BE2C (cell line): Measurements from ENCODE around the gene SDF2.

ENCODE experiments used
- DNase-seq: peaks from one replicate; pipeline ENCODE4 v3.0.0-alpha.2; 2020
- H3K27me3 ChIP-seq: fragments of 250-450 bp; sonication (Bioruptor Pico); 2 replicates; pipeline ENCODE4 v1.5.1; 2020; ENCODE audit warnings: mild to moderate bottlenecking
- H3K36me3 ChIP-seq: fragments of 250-450 bp; sonication (Bioruptor Pico); 2 replicates; pipeline ENCODE4 v1.5.1; 2020; ENCODE audit warnings: mild to moderate bottlenecking
- H3K4me1 ChIP-seq: fragments of 250-450 bp; sonication (Bioruptor Pico); 2 replicates; pipeline ENCODE4 v1.5.1; 2020
- H3K4me3 ChIP-seq: 2 replicates; pipeline ENCODE4 v1.5.1; 2011; ENCODE audit warnings: low read depth, low read length
- H3K9me3 ChIP-seq: fragments of 250-450 bp; sonication (Bioruptor Pico); 2 replicates; pipeline ENCODE4 v1.5.1; 2020
- CTCF ChIP-seq: IDR thresholded peaks from 2 replicates; pipeline ENCODE4 v1.5.1; 2012; ENCODE audit warnings: mild to moderate bottlenecking, low read depth, low read length

The SDF2 gene

GRCh38 chr17:28700830-28701492 is 39.3 kb upstream of the SDF2 start:
- no peaks in the 10 kb centered on the region for H3K27me3 ChIP-seq
- no peak overlapping the region for H3K4me3 ChIP-seq
- no peak for DNase-seq
- H3K9me3 ChIP-seq, result no peaks in the 10 kb centered on the region
- TF ChIP-seq CTCF, result no peak
- peaks cover 38% of the 10 kb centered on the region for H3K36me3 ChIP-seq
- H3K4me1 ChIP-seq, result no peaks in the 10 kb centered on the region

- no peak for TF ChIP-seq CTCF
- H3K4me3 ChIP-seq, result no peak overlapping the region
- H3K4me1 ChIP-seq, result no peaks in the 10 kb centered on the region
- no peaks in the 10 kb centered on the region for H3K9me3 ChIP-seq
- no peaks in the 10 kb centered on the region for H3K27me3 ChIP-seq
- H3K36me3 ChIP-seq, result peaks cover 41% of the 10 kb centered on the region
- DNase-seq, result no peak
Measured at GRCh38 chr17:28700278-28700677, 38.6 kb upstream of the SDF2 start.

- Histone ChIP-seq H3K4me1 (no peaks in the 10 kb centered on the region), H3K4me3 (no peak overlapping the region), H3K9me3 (no peaks in the 10 kb centered on the region), H3K27me3 (no peaks in the 10 kb centered on the region), H3K36me3 (peaks cover 49% of the 10 kb centered on the region)
- no peak for DNase-seq
- no peak for TF ChIP-seq CTCF
Measured at GRCh38 chr17:28698253-28698941, 36.7 kb upstream of the SDF2 start.

GRCh38 chr17:28693869-28694268 is 32.2 kb upstream of the SDF2 start:
- TF ChIP-seq CTCF, result no peak
- Histone ChIP-seq H3K4me3 (no peak overlapping the region), H3K36me3 (peaks cover 46% of the 10 kb centered on the region), H3K9me3 (no peaks in the 10 kb centered on the region), H3K4me1 (no peaks in the 10 kb centered on the region), H3K27me3 (no peaks in the 10 kb centered on the region)
- DNase-seq, result no peak

GRCh38 chr17:28689011-28689410 is 27.3 kb upstream of the SDF2 start:
- TF ChIP-seq CTCF, result no peak
- H3K4me3 ChIP-seq, result no peak overlapping the region
- no peak for DNase-seq
- H3K36me3 ChIP-seq, result peaks cover 52% of the 10 kb centered on the region
- H3K4me1 ChIP-seq, result peaks cover 8% of the 10 kb centered on the region
- no peaks in the 10 kb centered on the region for H3K27me3 ChIP-seq
- H3K9me3 ChIP-seq, result no peaks in the 10 kb centered on the region

GRCh38 chr17:28688481-28688880 is 26.8 kb upstream of the SDF2 start:
- H3K4me1 ChIP-seq, result peaks cover 8% of the 10 kb centered on the region
- no peak for TF ChIP-seq CTCF
- no peaks in the 10 kb centered on the region for H3K27me3 ChIP-seq
- no peaks in the 10 kb centered on the region for H3K9me3 ChIP-seq
- no peak overlapping the region for H3K4me3 ChIP-seq
- H3K36me3 ChIP-seq, result peaks cover 52% of the 10 kb centered on the region
- no peak for DNase-seq
